Gastrocnemius medialis (tissue), 4 donors: ENCODE measurements around the gene OGFOD1.

Experiments used
- POLR2A ChIP-seq, 2 donors: fragments of 450-650 bp; IDR thresholded peaks; one replicate each; pipeline ENCODE4 v1.6.1; 2017; ENCODE audit warnings: antibody characterized with exemption in 2 of 2, mild to moderate bottlenecking in 2 of 2, moderate library complexity in 2 of 2
- TF ChIP-seq, protein P1 (sequence below), 5 experiments: fragments of 450-650 bp in 3 of 5; fragments of 200-600 bp in 2 of 5; sonication (generic) in 2 of 5; IDR thresholded peaks in 4 of 5; conservative IDR thresholded peaks in 1 of 5; 1 replicate in 4 of 5; 2 replicates in 1 of 5; pipeline ENCODE4 v1.5.1; 2016 to 2019; ENCODE audit warnings: antibody characterized with exemption in 5 of 5, mild to moderate bottlenecking in 3 of 5, moderate library complexity in 3 of 5

DNA sequence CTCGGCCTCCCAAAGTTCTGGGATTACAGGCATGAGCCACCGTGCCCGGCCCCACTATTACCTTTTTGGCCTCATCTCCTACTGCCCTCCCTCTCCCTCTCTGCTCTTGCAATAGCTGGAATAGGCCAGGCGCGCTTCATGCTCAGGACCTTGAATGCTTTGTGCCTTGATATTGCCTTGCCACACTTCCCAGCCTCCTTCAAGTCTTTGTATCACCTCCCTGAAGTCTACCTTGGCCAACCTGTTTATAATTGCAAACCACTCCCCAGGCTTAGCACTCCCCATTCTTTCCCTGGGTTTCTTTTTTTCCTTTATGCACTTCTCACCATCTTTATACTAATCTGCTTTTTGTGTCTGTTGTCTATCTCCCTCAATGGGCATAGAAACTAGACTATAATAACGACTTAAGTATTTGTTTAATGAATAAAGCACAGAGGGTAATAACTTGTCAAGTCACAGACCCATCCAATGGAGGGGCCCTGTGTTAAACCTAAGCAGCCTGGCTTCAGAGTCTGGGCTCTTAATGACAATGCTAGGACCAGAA is 6.6 kb downstream of the OGFOD1 start:
- TF ChIP-seq, protein P1, sequence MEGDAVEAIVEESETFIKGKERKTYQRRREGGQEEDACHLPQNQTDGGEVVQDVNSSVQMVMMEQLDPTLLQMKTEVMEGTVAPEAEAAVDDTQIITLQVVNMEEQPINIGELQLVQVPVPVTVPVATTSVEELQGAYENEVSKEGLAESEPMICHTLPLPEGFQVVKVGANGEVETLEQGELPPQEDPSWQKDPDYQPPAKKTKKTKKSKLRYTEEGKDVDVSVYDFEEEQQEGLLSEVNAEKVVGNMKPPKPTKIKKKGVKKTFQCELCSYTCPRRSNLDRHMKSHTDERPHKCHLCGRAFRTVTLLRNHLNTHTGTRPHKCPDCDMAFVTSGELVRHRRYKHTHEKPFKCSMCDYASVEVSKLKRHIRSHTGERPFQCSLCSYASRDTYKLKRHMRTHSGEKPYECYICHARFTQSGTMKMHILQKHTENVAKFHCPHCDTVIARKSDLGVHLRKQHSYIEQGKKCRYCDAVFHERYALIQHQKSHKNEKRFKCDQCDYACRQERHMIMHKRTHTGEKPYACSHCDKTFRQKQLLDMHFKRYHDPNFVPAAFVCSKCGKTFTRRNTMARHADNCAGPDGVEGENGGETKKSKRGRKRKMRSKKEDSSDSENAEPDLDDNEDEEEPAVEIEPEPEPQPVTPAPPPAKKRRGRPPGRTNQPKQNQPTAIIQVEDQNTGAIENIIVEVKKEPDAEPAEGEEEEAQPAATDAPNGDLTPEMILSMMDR (IDR thresholded peaks at IDR 0.05 in 4 of 5, conservative IDR thresholded peaks at IDR 0.05 in 1 of 5) = no peak
- TF ChIP-seq POLR2A (IDR thresholded peaks at IDR 0.05) = no peak
